ENCODE measurements around the gene RAP2C.

RAP2C gene

DNA sequence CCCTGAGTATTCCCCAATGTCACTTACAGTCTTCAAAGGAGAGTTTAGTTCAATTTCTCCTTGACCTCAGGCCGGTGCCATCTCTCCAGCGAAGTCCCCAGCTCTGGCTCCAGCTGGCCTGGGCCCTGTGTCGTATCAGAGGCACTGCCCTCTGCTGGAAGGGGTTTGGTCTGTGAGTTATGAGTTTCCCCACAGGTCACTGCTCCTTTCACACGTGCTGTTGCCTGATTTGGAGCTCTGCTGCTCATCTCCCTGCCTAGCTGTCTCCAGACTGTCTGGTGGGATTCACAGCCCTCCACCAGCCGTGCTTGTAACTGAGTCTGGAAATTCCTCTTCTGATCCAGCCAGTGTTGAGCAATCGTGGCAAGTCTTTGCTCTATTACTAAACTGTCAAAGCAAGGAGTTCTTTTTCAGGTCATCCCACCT lies at the start of gene RAP2C:
Gene RAP2C, minus strand, starts transcription at position 105 of the 426 bp plus-strand sequence. CDS start 2,179 bp downstream, outside the sequence.
- peak; percentile 36 for DNase-seq (ENCODE audit: low read depth)

DNA sequence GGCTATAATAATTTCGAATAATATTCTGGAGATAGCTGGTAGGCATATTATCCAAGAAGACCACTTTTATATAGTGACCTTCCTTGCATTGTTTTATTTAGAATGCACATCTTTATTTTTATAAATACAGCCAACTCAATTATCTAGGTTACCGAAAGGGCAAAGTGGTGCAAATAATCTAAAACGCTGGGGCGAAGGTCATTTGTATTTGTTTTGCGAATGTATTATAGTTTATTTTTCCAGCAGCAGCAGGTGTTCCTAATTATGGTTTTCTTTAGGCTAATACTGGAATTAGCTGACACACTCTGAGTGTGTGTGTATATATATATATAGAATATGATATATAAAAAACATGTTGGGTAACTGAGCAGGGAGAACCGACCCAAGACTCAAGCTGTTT lies 48.1 kb upstream of the RAP2C start:
- DNase-seq (ENCODE audit: low read depth), result no peak

DNA sequence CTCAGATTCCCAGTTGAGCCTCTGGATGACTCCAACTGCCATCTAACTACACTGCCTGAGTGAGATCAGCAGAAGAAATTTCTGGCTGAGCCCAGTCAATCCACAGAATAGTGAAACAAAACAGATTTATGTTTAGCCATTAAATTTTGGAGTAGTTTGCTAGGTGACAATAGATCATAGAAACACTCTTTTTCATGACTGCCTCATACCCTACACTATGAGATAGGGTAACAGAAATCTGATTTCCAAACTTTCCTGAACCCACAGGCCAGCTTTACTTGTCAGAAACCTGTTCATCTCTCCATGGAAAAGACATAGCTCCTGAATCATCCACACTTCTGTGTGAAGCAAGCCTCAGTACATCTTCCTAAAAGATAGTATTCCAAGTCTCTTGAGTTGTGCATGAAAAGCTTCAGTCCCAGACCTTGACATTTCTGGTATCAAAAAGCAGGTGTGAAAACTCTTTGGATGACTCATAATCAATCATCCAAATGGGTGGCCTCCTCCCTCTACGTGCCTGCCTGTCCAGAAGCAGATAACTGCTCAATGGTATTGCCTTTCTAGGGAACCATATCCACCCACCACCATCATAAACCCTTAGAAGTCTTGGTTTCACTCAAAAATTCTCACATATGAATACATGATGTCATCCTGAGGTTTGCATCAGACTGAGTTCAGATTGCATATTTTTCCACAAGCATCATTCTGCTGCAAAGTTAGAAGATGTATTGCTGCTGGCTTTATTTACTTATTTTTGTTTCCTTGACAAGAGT lies 47.5 kb upstream of the RAP2C start:
- DNase-seq (ENCODE audit: low read depth), result no peak

DNA sequence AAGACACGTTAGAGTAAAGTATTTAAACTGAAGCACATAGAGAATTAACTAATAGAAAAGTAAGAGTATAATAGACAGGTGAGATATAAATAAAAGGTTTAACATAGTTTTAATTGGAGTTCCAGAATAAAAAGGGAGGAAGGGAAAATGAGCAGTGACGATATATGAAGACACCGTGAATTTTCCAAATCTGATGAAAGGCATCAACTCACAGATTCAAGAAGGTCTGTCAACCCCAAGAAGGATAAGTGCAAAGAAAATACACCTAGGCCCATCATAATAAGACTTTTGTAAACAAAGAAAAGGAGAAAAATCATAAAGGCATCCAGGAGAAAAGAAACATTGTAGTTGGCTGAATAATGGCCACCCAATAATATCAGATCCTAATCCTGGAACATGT lies 43.9 kb upstream of the RAP2C start:
- no peak for DNase-seq (ENCODE audit: low read depth)

DNA sequence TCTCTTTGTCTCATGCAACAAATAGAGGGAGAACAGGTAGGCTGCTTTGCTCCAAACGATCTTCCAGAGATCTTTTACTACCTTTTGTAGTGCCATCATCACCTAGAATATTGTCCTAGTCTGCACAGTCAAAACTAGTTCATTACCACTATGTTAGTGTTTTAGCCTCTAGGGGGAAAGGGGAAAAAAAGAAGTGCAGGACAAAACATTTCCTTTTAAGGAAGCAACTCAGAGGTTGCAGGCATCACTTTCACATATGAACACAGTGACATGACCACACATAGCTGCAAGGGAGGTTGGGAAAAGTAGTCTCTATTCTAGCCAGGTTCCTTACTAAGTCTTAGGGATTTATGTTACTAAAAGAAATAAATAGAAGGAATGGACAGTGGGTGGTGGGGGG lies 39.3 kb upstream of the RAP2C start:
- no peak for DNase-seq (ENCODE audit: low read depth)

DNA sequence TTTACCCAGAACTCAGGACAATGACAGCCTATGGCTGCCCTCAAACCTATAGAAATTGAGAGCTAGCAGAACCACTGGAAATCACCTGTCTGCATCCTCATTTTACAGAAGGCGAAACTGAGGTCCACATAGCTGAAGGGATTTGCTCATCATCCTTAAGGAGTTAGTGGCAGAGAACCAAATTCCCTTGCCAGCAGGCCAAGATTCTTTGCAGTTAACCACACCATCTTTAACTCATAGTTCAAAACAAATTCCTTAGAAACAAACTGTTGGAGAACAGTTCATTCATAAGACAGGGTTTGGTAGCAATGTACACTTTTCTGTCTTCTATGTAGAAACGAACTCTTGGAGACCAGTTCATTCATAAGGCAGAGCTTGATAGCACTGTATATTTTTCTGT lies 37.9 kb upstream of the RAP2C start:
- DNase-seq (ENCODE audit: low read depth), result no peak

DNA sequence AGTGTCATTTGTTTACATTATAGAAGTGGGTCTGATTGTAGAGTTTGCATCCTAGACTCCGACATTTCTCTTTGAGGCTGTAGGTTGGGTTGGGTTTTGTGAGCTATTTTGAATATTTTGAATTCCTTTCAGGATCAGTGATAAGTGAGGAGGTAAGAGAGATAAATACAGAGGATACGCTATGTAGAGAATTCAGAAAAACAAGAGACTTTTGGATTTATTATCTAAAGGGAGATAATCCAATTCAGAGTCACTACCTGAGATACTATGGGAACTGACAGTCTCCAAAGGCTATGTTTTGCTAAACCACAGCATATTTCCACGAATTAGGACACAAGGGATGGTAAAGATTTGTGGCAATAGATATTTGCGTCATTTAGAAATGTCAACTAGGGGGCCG lies 16.9 kb upstream of the RAP2C start:
- DNase-seq (ENCODE audit: low read depth), result no peak

DNA sequence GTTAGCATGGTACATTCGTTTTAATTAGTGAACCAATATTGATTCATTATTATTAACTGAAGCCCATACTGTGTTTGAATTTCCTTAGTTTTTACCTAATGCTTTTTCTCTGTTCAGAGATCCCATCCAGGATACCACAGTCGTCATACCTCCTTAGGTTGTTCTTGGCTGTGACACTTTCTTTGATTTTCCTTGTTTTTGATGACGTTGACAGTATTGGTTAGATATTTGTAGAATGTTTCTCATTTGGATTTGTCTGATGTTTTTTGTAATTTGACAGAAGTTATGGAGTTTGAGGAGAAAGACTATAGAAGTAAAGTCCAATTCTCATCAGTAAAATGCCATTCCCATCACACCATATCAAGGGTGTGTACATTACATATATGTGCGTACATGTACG lies 16.2 kb upstream of the RAP2C start:
- no peak for DNase-seq (ENCODE audit: low read depth)

DNA sequence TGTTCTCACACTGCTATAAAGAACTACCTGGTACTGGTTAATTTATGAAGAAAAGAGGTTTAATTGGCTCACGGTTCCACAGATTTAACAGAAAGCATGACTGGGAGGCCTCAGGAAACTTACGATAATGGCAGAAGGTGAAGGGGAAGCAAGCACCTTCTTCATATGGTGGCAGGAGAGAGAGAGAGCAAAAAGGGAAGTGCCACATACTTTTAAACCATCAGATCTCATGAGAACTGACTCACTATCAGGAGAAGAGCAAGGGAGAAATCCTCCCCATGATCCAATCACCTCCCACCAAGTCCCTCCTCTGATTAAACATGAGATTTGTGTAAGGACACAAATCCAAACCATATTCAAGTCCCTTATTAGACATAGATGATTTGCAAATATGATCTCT lies 12.3 kb upstream of the RAP2C start:
- DNase-seq (ENCODE audit: low read depth), result no peak

DNA sequence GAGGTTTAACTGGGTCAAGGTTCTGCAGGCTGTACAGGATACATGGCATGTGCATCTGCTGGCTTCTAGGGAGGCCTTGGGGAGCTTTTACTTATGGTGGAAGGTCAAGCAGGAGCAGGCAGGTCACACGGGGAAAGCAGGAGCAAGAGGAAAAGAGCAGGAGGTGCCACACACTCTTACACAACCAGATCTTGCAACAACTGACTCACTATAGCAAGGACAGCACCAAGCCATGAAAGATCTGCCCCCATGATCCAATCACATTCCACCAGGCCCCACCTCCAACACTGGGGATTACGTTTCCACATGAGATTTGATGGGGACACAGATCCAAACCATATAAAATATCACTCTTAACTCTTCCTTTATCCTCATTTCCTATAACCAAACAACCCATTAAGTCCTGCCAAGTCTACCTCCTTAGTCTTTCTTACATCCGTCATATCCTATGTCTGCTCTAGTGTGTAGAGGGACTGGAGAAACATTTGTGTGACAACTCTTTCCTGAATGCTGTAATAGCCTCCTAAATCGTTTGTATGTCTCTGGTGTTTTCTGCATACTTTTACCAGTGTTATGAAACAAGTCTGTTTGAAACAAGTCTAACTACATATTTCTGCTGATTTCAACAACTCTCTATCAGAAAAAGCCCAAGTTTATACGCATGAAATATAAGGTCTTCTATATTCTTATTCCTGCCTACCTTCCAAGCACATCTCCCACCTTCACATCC lies 8.3 kb upstream of the RAP2C start:
- no peak for DNase-seq (ENCODE audit: low read depth)

DNA sequence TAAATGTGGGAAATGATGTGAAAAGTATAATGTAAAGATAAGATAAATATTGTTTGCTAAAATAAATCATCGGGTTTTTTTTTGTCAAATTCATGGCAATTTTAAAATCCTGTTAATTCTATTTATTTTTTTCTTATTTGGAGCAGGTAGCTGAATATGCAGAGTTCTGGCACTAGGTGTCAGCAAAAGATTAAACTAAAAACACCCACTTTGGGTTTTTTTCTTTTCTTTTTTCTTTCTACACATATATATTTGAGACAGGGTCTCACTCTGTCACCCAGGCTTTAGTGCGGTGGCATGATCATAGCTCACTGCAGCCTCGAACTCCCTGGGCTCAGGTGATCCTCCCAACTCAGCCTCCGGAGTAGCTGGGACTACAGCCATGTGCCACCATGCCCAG lies 6.9 kb upstream of the RAP2C start:
- no peak for DNase-seq (ENCODE audit: low read depth)

DNA sequence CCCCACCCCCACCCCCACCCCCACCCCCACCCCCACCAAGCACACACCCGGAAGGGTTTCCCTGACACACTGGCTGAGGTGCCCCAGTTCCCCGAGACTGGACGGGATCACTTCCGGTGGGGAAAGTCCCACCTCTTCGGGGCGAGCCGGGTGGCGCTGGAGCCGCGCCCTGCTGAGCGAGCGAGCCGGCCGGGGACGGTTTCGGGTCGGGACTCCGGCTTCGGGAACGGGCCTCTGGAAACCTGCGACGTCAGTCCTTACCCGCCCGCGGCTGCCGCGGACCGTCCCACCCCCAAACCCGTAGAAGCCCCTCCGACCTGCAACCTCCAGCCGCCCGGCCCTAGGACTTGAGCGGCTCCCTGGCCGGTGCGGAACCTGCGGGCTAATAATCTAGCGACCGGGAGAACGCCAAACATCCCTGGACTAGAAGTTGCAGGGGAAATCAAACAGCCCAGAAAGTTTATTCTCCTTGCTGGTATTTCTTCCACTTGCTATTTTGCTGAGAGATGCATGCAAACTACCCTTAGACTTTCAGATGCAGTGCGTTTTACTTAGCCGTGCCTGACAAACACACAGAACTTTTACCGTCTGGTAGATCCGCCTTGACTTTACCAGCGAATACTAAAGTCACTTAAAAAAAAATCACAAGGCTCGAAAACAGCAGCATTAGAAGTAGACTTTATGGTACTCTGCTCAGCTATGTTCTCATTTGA lies 991 bp downstream of the RAP2C start:
- peak; percentile 63 for DNase-seq (ENCODE audit: low read depth)

DNA sequence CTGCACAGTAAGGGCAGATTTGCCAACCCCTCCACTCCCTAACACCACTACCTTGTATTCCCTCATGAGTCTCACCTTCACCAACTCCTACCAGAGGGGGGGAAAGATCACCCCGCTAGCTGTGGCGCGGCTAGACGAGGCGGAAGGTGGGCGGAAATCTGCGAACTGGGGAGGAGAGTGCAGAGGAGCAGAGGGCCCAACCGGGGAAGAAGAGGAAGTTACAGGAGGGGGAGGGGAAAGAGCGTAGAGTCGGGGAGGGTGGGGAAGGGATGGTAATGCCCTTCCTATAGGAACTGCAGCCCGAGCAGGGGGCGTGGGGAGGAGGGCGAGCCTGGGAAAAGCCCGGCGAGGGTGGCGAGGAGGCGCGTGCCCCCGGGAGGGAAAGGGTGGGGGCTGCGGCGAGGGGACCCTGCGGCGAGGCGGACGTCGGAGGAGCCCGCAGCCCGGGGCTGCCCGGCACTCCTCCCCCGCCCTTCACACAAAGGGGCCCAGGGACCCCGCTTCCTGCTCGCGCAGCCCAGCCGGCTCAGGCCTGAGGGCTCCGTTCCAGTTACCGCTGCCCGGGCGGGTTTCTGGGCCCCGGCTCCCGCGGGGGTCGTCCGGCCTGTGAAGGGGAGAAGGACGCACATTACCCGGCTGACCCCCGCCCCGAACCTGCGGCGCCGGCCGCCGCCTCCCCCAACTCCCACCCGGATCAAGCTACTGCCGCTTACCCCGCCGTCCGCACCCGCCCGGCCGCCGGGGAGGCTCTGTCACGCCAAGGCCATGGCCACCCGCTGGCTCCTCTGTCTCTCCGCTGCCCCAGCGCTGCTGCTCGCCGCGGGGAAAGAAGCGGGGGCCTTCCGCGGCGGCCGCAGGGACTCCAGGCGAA lies 1.8 kb downstream of the RAP2C start:
- peak; percentile 50 for DNase-seq (ENCODE audit: low read depth)

DNA sequence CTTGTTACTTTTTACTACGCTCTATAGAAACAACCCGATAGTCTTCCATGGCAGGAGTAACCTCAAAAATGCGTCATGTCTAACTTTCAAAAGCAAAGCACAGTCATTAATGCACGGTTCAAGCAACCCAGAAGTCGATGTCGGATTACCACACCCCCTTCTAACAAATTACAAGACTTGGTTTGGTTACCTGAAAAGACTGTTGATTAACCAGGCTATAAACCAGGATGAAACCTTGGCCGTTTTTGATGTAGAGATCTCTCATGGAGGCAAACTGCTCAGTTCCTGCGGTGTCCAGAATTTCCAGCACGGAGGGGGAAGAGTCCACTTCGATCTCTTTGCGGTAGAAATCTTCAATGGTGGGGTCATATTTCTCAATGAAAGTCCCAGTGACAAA lies 2.4 kb downstream of the RAP2C start:
- DNase-seq (ENCODE audit: low read depth), result no peak

DNA sequence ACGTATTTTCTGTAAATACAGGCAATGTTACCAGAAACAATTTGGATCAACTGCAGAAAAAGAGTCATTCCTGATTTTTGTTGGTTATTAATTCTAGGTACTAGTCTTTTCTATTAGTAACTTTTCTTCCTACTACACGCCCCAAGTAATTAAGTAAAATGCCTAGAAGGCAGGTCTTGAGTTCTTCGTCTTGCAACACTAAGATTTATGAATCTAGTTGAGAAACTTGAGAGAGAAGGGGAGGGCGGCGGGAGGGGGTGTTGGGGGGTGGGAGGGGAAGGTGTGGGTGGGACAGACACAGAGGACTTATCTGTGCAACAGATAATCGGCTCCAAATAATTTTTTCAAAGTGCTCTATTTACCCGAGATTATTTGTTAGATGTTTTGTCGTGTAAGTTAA lies 3.0 kb downstream of the RAP2C start:
- no peak for DNase-seq (ENCODE audit: low read depth)

DNA sequence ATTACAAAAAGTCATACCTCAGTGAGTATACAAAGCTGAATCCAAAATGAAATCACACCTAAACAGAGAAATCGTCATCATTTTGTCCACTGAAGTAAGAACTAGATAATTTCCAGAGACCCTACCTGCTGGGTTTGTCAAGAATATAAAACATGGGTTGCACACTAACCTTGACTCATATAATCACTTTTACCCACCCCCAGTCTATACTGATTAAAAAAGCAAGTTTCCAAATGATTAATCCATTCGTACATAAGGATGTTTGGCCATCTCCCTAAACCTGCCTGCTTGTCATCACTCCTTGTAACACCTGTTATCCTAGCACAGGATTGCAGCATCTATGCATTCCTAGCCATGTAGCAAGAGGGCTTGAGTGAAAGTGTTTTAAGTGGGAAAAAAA lies 4.7 kb downstream of the RAP2C start:
- DNase-seq (ENCODE audit: low read depth), result no peak

DNA sequence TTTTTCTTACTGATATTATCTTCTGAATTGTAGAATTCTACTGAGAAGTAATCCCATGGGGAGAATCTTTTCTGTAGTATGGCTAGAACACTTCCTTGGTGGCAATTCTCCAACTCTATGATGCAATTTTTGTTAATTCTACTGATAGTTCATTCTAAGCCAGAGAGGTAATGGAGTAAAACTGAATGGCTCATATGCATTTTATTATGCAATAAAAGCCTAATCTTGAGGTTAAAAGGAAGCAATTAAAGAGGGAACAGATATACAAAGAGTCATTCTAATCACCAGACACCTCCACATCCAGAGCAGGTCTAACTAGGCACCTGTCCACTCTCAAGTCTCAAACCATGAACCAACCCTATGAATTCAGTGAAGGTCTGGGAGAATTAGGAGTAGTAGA lies 9.7 kb downstream of the RAP2C start:
- no peak for DNase-seq (ENCODE audit: low read depth)

DNA sequence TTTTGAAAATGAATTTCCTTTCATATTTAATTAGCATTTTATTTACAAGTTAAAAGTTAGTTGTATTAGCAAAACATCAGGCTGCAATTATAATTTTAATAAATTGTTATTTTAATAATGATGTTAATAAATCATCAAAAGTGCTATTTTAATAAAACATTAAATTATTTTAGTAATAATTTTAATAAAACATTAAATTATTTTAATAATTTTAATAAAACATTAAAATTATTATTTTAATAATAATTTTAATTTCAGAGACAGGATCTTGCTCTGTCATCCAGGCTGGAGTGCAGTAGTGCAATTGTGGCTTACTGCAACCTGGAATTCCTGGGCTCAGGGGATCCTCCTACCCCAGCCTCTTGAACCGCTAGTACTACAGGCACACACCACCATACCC lies 10.8 kb downstream of the RAP2C start:
- DNase-seq (ENCODE audit: low read depth), result no peak

DNA sequence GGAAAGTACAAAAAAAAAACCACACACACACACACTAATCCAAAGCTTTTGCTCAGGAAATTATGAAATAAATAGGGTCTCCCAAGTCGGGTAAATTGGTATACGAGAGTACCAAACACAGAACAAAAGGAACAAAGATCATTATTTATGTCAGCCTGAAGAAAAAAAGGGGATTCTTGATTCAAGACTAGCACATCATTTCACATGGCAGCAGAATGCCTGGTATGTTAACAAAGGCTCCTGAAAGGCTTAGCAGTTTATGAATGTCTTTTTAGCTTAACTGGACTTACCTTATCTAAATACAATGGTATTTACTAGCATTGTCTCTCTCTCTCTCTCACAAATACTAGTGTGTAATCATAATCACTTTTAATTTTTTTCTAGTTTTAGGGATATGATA lies 11.3 kb downstream of the RAP2C start:
- DNase-seq (ENCODE audit: low read depth), result no peak

DNA sequence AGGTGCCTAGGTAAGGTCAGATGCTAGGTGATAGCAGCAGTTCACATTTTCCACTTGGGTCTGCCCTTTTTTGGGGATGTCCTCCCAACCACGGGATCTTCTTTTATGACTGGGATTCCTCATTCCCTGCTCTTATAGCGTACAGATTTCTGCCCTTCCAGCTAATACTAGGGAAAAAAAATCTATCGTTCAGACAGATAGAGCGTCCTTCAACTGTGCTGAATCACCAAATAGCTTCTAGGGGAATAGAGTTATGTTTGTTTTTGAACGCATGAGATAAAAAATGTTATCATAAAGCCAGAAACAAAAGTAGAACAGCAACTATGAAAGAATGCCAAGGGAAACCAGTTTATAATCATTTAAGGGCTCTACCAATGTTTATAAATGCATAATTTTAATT lies 13.0 kb downstream of the RAP2C start:
- DNase-seq (ENCODE audit: low read depth), result no peak

DNA sequence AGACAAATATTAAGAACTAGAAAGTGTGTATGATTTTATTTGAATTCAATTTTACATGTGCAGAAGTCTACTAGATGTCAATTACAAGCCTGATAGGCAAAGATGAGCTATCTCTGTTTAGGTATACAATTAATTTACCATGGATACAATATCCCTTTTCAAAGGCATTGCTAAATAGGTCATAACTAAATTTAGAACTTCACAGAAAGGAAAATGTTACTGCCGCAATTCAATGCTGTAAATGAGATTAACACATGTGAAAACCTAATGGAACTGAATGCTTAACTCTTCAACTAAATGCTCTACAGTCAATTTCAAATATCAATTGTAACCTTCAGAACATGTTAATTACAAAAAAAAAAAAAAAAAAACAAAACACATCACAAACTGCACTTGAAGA lies 14.6 kb downstream of the RAP2C start:
- DNase-seq (ENCODE audit: low read depth), result no peak

DNA sequence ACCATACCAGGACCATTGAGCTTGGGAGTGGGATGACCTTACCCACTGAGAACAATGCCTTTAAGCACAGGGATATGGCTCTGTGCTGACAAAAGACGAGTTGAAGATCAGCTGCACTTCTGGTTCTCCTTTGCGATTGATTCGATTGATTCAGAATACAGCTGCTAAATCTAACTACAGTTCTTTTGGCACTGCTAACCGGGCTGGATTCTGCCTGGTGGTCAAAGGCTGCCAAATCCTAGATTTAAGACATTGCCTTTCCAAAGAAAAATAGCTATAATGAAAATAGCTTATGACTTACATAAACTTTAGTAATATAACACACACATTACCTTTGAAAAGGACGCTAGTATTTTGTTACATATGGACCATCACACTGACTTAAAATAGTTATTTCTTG lies 18.3 kb downstream of the RAP2C start:
- no peak for DNase-seq (ENCODE audit: low read depth)
